AG09319 (cell line): ENCODE results near the gene MOB3B.

ENCODE experiments used
- DNase-seq: peaks from one replicate; pipeline ENCODE4 v3.0.0-alpha.2; 2010; ENCODE audit warnings: low read depth; ENCODE audit errors: extremely low read depth
- CTCF ChIP-seq: IDR thresholded peaks from 2 replicates; pipeline ENCODE4 v1.5.1; 2011; ENCODE audit warnings: low read depth, mild to moderate bottlenecking, inconsistent platforms, low read length, moderate library complexity

Gene MOB3B

GRCh38 chr9:27476870-27477515 is 52.6 kb downstream of the MOB3B start:
- no peak for TF ChIP-seq CTCF
- DNase-seq: no peak

GRCh38 chr9:27475057-27475595 is 54.5 kb downstream of the MOB3B start:
- no peak for TF ChIP-seq CTCF
- no peak for DNase-seq

GRCh38 chr9:27474305-27474704 is 55.3 kb downstream of the MOB3B start:
- no peak for TF ChIP-seq CTCF
- DNase-seq: no peak

GRCh38 chr9:27473111-27473529 is 56.5 kb downstream of the MOB3B start:
- DNase-seq: no peak

GRCh38 chr9:27472195-27472594 is 57.4 kb downstream of the MOB3B start:
- no peak for DNase-seq
- TF ChIP-seq CTCF: no peak

More at GRCh38 chr9:27473111-27473529, 56.5 kb downstream of the MOB3B start:
- no peak for TF ChIP-seq CTCF

GRCh38 chr9:27471789-27472188 is 57.8 kb downstream of the MOB3B start:
- TF ChIP-seq CTCF: no peak
- DNase-seq: no peak

GRCh38 chr9:27471366-27471765 is 58.2 kb downstream of the MOB3B start:
- TF ChIP-seq CTCF: no peak
- no peak for DNase-seq
